Measurements from ENCODE around the gene TBC1D20.

Gene TBC1D20

DNA sequence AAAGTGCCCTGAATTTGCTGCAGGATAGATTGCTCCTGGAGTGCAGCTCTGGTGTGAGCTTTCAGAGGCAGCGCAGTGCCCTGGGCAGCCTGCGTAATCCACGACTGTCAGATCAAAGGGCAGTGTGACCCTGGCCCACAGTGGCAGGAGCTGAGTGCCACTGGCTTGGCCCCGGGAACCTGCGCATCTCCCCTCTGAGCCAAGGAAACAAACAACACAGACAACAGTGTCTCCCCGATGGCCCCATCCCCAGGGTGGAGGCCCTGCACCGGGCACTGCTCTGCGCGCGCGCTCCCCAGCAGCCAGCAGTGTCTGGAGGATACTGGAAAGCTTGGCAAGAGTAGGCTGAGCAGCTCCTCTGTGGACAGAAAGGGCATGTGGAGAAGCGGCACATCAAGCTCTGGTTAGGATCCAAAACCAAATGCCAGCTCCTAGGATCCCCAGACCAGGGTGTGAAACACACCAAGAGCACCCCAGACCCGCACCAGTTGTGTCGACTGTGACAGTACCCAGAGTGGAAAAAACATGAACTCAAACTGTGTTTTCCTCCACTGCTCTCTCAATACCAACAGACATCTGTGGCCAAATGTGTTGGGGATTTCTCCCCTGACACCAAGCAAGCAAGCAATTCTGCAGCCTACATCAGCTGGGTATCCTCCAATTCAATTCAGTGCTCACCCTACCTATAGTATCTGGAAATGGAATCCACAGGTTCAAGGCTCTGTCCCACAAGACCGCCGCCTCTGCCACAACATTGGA is 27.5 kb downstream of the TBC1D20 start:
- Histone ChIP-seq H3K9me3 (ENCODE audit: low read length) (no peaks in the 10 kb centered on the region), H3K9ac (ENCODE audit: low read length) (no peak overlapping the region), H3K4me3 (ENCODE audit: low read depth in 1 of 2, low read length in 2 of 2) (no peak overlapping the region), H3K27ac (ENCODE audit: low read depth, low read length) (no peak overlapping the region), H3K27me3 (ENCODE audit: control insufficient read depth in 1 of 2, insufficient read depth in 2 of 2, low read length in 2 of 2) (no peaks in the 10 kb centered on the region), H3K36me3 (ENCODE audit: insufficient read depth, low read length) (peaks cover 72% of the 10 kb centered on the region), H3K4me1 (ENCODE audit: insufficient read depth, low read length) (no peaks in the 10 kb centered on the region)

DNA sequence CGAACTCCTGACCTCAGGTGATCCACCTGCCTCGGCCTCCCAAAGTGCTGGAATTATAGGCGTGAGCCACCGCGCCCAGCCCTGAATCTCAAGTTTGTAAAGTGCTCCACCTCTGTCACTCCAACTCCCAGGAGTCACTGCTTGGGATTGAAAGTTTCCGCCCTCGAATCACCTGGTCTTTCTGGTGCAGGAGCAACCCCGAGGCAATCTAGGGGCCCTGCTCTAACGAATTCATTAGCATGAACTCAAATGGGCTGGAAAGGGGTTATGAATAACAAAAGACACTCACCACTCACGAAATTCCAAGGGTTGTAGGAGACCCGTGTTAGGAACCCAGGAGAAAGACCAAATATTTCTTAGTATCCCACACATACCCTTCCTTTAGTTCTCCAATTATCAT is 28.1 kb downstream of the TBC1D20 start:
- Histone ChIP-seq H3K9me3 (ENCODE audit: low read length) (no peaks in the 10 kb centered on the region), H3K36me3 (ENCODE audit: insufficient read depth, low read length) (peaks cover 72% of the 10 kb centered on the region), H3K27me3 (ENCODE audit: control insufficient read depth in 1 of 2, insufficient read depth in 2 of 2, low read length in 2 of 2) (no peaks in the 10 kb centered on the region), H3K27ac (ENCODE audit: low read depth, low read length) (no peak overlapping the region), H3K4me3 (ENCODE audit: low read depth in 1 of 2, low read length in 2 of 2) (no peak overlapping the region), H3K4me1 (ENCODE audit: insufficient read depth, low read length) (no peaks in the 10 kb centered on the region), H3K9ac (ENCODE audit: low read length) (no peak overlapping the region)

DNA sequence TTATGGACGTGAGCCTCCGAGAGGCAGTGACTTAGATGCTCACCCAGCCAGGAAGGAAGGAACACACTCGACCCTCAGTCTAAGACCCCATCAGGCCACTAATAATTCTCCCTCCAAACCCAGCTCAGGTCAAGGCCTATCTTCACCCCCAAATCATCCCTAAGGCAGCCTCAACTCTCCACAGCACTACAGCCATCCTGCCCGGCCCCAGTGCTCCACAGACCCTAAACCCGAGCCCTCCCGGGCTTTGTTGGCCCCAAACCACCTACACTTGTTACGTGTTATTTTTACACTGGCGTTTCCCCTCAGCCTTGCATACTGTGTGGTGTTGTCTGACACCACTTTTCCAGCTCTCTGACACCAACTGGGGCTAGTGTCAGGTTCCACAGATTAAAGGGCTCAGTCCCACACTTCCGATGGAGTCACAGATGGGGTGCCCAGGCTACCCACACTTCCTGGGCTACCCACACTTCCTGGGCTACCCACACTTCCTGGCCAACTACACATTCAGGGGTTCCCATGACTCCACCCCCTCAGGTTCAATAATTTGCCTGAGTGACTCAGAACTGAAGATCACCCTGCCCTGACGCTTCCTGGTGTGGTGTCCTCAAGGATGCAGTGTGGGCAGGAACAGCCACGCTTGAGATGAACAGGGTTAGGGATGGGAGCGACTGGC is 28.9 kb downstream of the TBC1D20 start:
- peaks cover 65% of the 10 kb centered on the region for H3K36me3 ChIP-seq (ENCODE audit: insufficient read depth, low read length)
- H3K9me3 ChIP-seq (ENCODE audit: low read length) = no peaks in the 10 kb centered on the region
- no peaks in the 10 kb centered on the region for H3K4me1 ChIP-seq (ENCODE audit: insufficient read depth, low read length)
- H3K27me3 ChIP-seq (ENCODE audit: control insufficient read depth in 1 of 2, insufficient read depth in 2 of 2, low read length in 2 of 2) = no peaks in the 10 kb centered on the region
- H3K27ac ChIP-seq (ENCODE audit: low read depth, low read length) = no peak overlapping the region
- H3K9ac ChIP-seq (ENCODE audit: low read length) = no peak overlapping the region
- no peak overlapping the region for H3K4me3 ChIP-seq (ENCODE audit: low read depth in 1 of 2, low read length in 2 of 2)

DNA sequence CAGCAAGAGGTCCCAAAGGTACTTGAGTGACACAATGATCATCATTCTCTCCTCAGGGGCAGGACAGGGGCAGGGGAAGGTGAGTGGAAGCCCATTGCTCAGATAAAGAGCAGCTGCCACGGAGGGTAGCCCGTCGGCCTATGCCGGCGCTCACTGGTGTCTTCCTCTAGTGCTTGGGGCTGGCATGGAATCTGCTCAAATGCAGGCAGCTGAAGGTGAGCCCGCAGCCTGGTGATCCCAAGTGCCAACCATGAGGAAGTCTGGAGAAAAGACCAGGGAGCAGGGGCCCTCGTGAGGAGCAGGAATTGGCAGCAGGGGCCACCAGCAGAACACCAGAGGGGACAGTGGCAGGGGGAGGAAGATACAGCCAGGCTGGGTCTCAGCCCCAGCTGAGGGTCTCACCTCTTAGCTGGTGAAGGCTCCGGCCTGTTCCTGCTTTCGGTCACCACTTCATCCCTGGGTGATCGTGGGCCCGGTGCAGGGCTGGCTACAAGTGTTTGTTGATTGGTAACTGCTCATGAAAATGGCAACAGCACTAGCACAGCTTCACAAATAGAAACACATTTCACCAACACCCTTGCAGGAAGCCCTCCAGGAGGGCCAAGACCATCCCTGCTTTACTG is 29.5 kb downstream of the TBC1D20 start:
- H3K9me3 ChIP-seq (ENCODE audit: low read length) = no peaks in the 10 kb centered on the region
- peaks cover 60% of the 10 kb centered on the region for H3K36me3 ChIP-seq (ENCODE audit: insufficient read depth, low read length)
- no peaks in the 10 kb centered on the region for H3K4me1 ChIP-seq (ENCODE audit: insufficient read depth, low read length)
- no peak overlapping the region for H3K4me3 ChIP-seq (ENCODE audit: low read depth in 1 of 2, low read length in 2 of 2)
- H3K27me3 ChIP-seq (ENCODE audit: control insufficient read depth in 1 of 2, insufficient read depth in 2 of 2, low read length in 2 of 2) = no peaks in the 10 kb centered on the region
- no peak overlapping the region for H3K9ac ChIP-seq (ENCODE audit: low read length)
- H3K27ac ChIP-seq (ENCODE audit: low read depth, low read length) = no peak overlapping the region

DNA sequence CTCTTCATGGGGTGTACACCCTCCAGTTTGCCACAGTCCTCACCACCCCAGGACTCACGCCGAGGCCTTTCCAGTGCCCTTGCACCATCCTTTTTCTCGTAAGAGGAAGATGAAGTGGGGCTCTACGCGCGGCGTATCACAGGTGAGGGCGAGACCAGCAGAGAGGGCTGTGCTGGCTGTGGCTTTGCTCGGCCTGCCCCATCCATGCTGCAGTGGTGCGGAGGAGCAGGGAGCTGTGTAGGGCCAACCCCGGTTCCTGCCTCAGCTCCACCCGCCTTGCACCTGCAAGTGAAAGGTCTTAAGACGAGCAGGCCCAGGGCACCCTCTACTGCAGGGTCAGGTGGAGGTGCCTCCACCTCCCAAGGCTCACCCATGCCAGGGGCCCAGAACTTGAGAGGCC is 30.1 kb downstream of the TBC1D20 start:
- Histone ChIP-seq H3K9me3 (ENCODE audit: low read length) (no peaks in the 10 kb centered on the region), H3K4me1 (ENCODE audit: insufficient read depth, low read length) (no peaks in the 10 kb centered on the region), H3K27ac (ENCODE audit: low read depth, low read length) (no peak overlapping the region), H3K9ac (ENCODE audit: low read length) (no peak overlapping the region), H3K36me3 (ENCODE audit: insufficient read depth, low read length) (peaks cover 60% of the 10 kb centered on the region), H3K4me3 (ENCODE audit: low read depth in 1 of 2, low read length in 2 of 2) (no peak overlapping the region), H3K27me3 (ENCODE audit: control insufficient read depth in 1 of 2, insufficient read depth in 2 of 2, low read length in 2 of 2) (no peaks in the 10 kb centered on the region)

DNA sequence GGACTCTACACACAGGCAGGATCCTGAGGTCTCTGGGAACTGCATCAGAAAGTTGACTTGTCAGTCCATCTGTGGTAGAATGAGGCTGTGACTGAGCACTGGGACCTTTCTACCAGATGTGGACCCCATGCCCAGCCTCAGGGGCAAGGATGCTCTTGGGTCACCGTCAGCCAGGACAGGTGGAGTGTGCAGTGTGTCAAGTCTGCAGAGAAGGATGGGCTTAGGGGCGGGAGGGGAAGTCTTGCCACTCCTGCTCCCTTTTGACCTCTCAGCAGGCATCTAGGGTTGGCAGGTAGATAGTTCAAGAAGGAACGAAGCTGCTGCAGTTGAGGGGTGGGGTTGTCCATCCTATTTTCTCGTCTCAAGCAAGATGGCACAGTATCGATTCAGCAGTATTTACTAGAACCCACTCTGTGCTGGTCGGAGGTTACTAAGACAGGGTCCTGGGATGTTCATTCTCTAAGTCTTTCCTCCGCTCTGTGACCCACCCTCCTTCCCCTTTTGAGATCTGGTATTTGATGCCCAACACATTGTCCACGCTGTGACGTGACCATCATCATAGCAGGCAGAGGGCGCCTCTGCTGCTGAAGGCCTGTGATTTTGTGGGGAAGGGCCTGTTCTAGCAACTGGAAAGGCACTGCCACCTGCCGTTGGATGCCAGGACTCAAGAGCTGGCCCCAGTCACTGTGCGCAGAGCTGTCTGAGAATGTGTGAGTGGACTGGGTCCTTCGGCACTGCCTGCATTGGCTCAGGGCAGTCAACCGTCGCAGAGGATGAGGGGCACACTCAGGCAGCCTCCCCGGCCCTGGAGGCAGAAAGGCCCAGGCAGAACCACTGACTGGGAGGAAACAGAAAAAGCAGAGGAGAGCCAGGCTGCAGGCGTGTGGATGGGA is 31.1 kb downstream of the TBC1D20 start:
- peaks cover 60% of the 10 kb centered on the region for H3K36me3 ChIP-seq (ENCODE audit: insufficient read depth, low read length)
- H3K27me3 ChIP-seq (ENCODE audit: control insufficient read depth in 1 of 2, insufficient read depth in 2 of 2, low read length in 2 of 2) = no peaks in the 10 kb centered on the region
- no peaks in the 10 kb centered on the region for H3K4me1 ChIP-seq (ENCODE audit: insufficient read depth, low read length)
- H3K4me3 ChIP-seq (ENCODE audit: low read depth in 1 of 2, low read length in 2 of 2) = no peak overlapping the region
- H3K27ac ChIP-seq (ENCODE audit: low read depth, low read length) = no peak overlapping the region
- no peak overlapping the region for H3K9ac ChIP-seq (ENCODE audit: low read length)
- H3K9me3 ChIP-seq (ENCODE audit: low read length) = no peaks in the 10 kb centered on the region

DNA sequence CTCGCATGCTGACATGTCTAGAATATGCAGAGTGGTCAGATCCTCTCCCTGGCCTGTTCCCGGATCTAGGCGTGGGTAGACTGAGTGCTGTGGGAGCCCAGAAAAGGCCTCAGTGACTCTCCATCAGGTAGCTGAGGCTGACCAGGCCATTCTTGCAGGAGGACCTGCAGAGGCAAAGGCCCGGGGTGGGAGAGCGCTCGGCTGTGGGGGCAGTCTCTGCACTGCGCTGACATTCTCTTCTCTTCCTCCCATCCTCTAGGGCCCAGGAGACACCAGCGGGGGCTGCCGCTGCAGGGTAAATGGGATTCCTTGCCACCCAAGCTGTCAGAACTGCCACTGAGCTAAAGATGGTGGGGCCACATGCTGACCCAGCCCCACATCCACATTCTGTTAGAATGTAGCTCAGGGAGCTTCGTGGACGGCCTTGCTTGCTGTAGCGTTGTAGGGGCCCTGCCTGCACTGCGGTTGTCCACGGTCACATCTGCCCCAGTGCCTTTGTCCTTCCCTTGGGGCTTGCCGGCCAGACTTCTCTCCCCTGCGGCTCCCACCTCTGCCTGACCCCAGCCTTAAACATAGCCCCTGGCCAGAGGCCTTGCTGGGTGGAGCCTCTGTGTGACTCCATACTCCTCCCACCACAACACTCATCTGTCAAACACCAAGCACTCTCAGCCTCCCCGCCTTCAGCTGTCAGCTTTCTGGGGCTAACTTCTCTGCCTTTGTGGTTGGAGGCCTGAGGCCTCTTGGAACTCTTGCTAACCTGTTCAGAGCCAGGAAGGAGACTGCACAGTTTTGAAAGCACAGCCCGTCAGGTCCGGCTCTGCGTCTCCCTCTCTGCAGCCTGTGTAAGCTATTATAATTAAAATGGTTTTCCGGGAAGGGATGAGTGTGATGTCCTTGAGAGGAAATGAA is 32.0 kb downstream of the TBC1D20 start:
- no peaks in the 10 kb centered on the region for H3K27me3 ChIP-seq (ENCODE audit: control insufficient read depth in 1 of 2, insufficient read depth in 2 of 2, low read length in 2 of 2)
- H3K9ac ChIP-seq (ENCODE audit: low read length) = no peak overlapping the region
- H3K27ac ChIP-seq (ENCODE audit: low read depth, low read length) = no peak overlapping the region
- H3K4me1 ChIP-seq (ENCODE audit: insufficient read depth, low read length) = no peaks in the 10 kb centered on the region
- H3K36me3 ChIP-seq (ENCODE audit: insufficient read depth, low read length) = peaks cover 51% of the 10 kb centered on the region
- H3K4me3 ChIP-seq (ENCODE audit: low read depth in 1 of 2, low read length in 2 of 2) = no peak overlapping the region
- no peaks in the 10 kb centered on the region for H3K9me3 ChIP-seq (ENCODE audit: low read length)

DNA sequence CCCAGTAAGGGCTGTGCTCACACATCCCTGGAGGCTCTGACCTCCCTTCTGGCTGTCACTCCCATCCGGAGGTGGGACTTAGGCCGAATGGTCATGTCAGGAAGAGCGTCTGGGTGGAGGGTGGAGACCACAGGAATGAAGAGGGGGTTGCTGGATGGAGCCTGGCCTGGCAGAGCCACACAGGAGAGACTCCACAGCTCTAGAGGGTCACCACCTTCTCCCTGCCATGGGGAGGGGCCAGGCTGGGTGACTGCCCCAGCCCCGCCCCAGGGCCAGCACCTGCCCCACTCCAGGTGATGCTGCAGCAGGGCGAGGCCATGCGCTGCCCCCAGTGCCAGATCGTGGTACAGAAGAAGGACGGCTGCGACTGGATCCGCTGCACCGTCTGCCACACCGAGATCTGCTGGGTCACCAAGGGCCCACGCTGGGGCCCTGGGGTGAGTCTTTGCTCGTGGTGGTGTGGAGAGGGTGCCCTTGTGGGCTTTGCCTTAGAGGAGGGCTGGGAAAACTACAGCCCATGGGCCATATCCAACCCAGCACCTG is 33.6 kb downstream of the TBC1D20 start:
- no peaks in the 10 kb centered on the region for H3K9me3 ChIP-seq (ENCODE audit: low read length)
- H3K9ac ChIP-seq (ENCODE audit: low read length) = no peak overlapping the region
- H3K4me1 ChIP-seq (ENCODE audit: insufficient read depth, low read length) = no peaks in the 10 kb centered on the region
- H3K27me3 ChIP-seq (ENCODE audit: control insufficient read depth in 1 of 2, insufficient read depth in 2 of 2, low read length in 2 of 2) = no peaks in the 10 kb centered on the region
- H3K36me3 ChIP-seq (ENCODE audit: insufficient read depth, low read length) = peaks cover 53% of the 10 kb centered on the region
- no peak overlapping the region for H3K4me3 ChIP-seq (ENCODE audit: low read depth in 1 of 2, low read length in 2 of 2)
- H3K27ac ChIP-seq (ENCODE audit: low read depth, low read length) = no peak overlapping the region

DNA sequence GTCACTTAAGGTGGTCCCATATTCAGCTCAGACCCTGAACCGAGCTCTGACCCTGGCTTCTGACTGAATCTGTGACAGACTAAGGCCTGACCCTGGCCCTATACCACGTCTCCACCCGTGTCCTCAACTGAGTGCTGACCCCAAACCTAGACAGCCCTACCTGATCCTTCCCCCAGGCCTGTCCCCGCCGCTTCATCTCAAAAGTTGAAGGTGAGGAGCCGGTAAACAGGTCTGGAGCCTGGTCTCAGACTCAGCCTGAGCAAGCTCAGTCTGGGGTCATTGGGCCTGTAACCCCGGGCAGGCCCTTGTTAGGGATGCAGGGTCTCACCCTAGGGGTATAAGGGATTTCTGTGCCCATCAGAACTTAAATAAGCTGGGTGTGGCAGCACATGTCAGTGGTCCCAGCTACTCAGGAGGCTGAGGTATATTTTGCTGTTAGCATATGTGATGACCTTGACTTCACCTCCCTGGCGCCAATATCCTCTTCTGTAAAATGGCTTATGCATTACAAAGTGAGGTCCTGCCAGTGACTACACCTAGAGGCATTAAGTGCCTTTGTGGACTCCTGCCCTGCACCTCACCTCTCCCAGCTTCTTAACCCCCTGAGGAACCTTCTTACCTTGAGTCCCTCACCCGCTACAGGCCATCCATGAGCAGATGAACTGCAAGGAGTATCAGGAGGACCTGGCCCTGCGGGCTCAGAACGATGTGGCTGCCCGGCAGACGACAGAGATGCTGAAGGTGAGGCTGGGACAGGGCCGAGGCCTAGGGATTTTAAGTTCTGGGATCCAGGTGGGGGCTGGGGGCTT is 34.3 kb downstream of the TBC1D20 start:
- Histone ChIP-seq H3K4me3 (ENCODE audit: low read depth in 1 of 2, low read length in 2 of 2) (no peak overlapping the region), H3K27ac (ENCODE audit: low read depth, low read length) (no peak overlapping the region), H3K9ac (ENCODE audit: low read length) (no peak overlapping the region), H3K27me3 (ENCODE audit: control insufficient read depth in 1 of 2, insufficient read depth in 2 of 2, low read length in 2 of 2) (no peaks in the 10 kb centered on the region), H3K4me1 (ENCODE audit: insufficient read depth, low read length) (no peaks in the 10 kb centered on the region), H3K9me3 (ENCODE audit: low read length) (no peaks in the 10 kb centered on the region), H3K36me3 (ENCODE audit: insufficient read depth, low read length) (peaks cover 51% of the 10 kb centered on the region)

DNA sequence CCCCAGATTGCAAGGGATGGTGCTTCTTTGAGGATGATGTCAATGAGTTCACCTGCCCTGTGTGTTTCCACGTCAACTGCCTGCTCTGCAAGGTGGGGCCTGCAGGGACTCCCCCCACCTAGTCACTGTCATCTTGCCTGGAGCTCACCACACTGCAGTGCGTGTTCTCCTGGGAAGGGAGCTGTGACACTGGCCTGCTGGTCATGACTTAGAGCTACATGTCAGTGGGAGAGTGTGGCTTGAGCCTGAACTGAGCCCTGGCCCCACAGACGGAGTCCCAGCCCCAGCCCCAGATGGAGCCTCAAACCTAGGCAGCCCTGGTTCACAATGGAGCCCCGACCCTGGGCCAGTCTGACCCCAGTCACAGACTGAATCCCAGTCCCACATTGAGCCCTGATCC is 34.9 kb downstream of the TBC1D20 start:
- no peaks in the 10 kb centered on the region for H3K9me3 ChIP-seq (ENCODE audit: low read length)
- H3K27me3 ChIP-seq (ENCODE audit: control insufficient read depth in 1 of 2, insufficient read depth in 2 of 2, low read length in 2 of 2) = no peaks in the 10 kb centered on the region
- no peak overlapping the region for H3K9ac ChIP-seq (ENCODE audit: low read length)
- H3K27ac ChIP-seq (ENCODE audit: low read depth, low read length) = no peak overlapping the region
- no peak overlapping the region for H3K4me3 ChIP-seq (ENCODE audit: low read depth in 1 of 2, low read length in 2 of 2)
- H3K36me3 ChIP-seq (ENCODE audit: insufficient read depth, low read length) = peaks cover 54% of the 10 kb centered on the region
- no peaks in the 10 kb centered on the region for H3K4me1 ChIP-seq (ENCODE audit: insufficient read depth, low read length)

Measured in muscle layer of colon (tissue), 2 donors.